HCT116 (cell line): Measurements from ENCODE around the gene TRNP1.

Experiments used
- CTCF ChIP-seq, 3 experiments: fragments of 200-600 bp in 1 of 3; sonication (generic) in 1 of 3; IDR thresholded peaks in 2 of 3; conservative IDR thresholded peaks in 1 of 3; 2 replicates each; pipeline ENCODE4 v1.5.1; 2012 to 2017; ENCODE audit warnings: low read depth in 2 of 3, low read length in 2 of 3, antibody characterized with exemption in 1 of 3, borderline replicate concordance in 1 of 3, control low read depth in 1 of 3, mild to moderate bottlenecking in 1 of 3, mixed read lengths in 1 of 3, mixed run types in 1 of 3, moderate library complexity in 1 of 3; ENCODE audit not compliant: insufficient read depth in 1 of 3
- EGR1 ChIP-seq: IDR thresholded peaks from 2 replicates; pipeline ENCODE4 v1.6.1; 2012; ENCODE audit warnings: low read depth
- EZH2 ChIP-seq: fragments of 200-600 bp; sonication (generic); IDR thresholded peaks from 2 replicates; pipeline ENCODE4 v1.6.1; 2017; ENCODE audit warnings: antibody characterized with exemption, mixed run types
- JUND ChIP-seq: IDR thresholded peaks from 2 replicates; pipeline ENCODE4 v1.6.1; 2012
- MAX ChIP-seq: IDR thresholded peaks from 2 replicates; pipeline ENCODE4 v1.6.1; 2012
- POLR2A ChIP-seq: IDR thresholded peaks from 2 replicates; pipeline ENCODE4 v1.7.0; 2011; ENCODE audit warnings: borderline replicate concordance; ENCODE audit not compliant: insufficient read depth, insufficient read length; ENCODE audit errors: extremely low read depth
- RAD21 ChIP-seq: IDR thresholded peaks from 2 replicates; pipeline ENCODE4 v1.6.1; 2012; ENCODE audit warnings: low read depth, mild to moderate bottlenecking
- SRF ChIP-seq: IDR thresholded peaks from 2 replicates; pipeline ENCODE4 v1.6.1; 2012; ENCODE audit warnings: low read depth
- ZNF274 ChIP-seq: fragments of 200-500 bp; sonication (Bioruptor generic); IDR thresholded peaks from 2 replicates; pipeline ENCODE4 v1.6.1; 2014; ENCODE audit warnings: mild to moderate bottlenecking, low read depth, low read length, inconsistent platforms

- TF ChIP-seq CTCF (IDR thresholded peaks at IDR 0.05 in 2 of 3, conservative IDR thresholded peaks at IDR 0.05 in 1 of 3; ENCODE audit: borderline replicate concordance in 1 of 3, insufficient read depth in 1 of 3, low read depth in 2 of 3, low read length in 2 of 3) (no peak), POLR2A (no peak), RAD21 (no peak), ZNF274 (no peak), EZH2 (no peak), JUND (no peak), MAX (no peak), SRF (no peak), EGR1 (no peak)
Observed at GRCh38 chr1:26978901-26979300, 14.6 kb upstream of the TRNP1 start.
